Suprapubic skin (tissue), 4 donors: ENCODE measurements around the gene SMYD3.

ENCODE experiments used
- CTCF ChIP-seq, 2 donors: fragments of 200-600 bp in 1 of 2; fragments of 450-650 bp in 1 of 2; sonication (generic) in 1 of 2; IDR thresholded peaks; one replicate each; pipeline ENCODE4 v1.5.1; 2016 to 2019; ENCODE audit warnings: antibody characterized with exemption in 2 of 2, mild to moderate bottlenecking in 1 of 2, moderate library complexity in 1 of 2
- EP300 ChIP-seq: sonication (generic); formaldehyde crosslinking; IDR thresholded peaks from one replicate; pipeline ENCODE4 v1.6.1; 2017; ENCODE audit warnings: antibody characterized with exemption
- POLR2A ChIP-seq, 2 donors: fragments of 450-650 bp; IDR thresholded peaks; one replicate each; pipeline ENCODE4 v1.6.1; 2017; ENCODE audit warnings: antibody characterized with exemption in 2 of 2, mild to moderate bottlenecking in 2 of 2, moderate library complexity in 2 of 2
- POLR2AphosphoS5 ChIP-seq, 3 donors: sonication (generic); formaldehyde crosslinking; IDR thresholded peaks; one replicate each; pipeline ENCODE4 v1.6.1; 2017; ENCODE audit warnings: antibody characterized with exemption in 3 of 3

- TF ChIP-seq CTCF (IDR thresholded peaks at IDR 0.05) (no peak), POLR2A (IDR thresholded peaks at IDR 0.05) (no peak), POLR2AphosphoS5 (IDR thresholded peaks at IDR 0.05) (no peak), EP300 (no peak)
Measured at GRCh38 chr1:245962453-245962852, 544.6 kb downstream of the SMYD3 start.
